ENCODE measurements around the gene SUSD6. TPM values are rescaled to one million over a fixed set of nuclear protein-coding genes. Genes with fewer than 3 reads are reported as not detected.

The SUSD6 gene
- total RNA-seq, 2 experiments from 2014 or later, result 23.1 to 43.6 TPM

GRCh38 chr14:69625299-69626131 is 14.1 kb downstream of the SUSD6 start:
- Histone ChIP-seq H3K27ac (ENCODE audit: low read depth, low read length, poor library complexity, severe bottlenecking) (peak overlapping the region; percentile 49), H4K20me1 (ENCODE audit: insufficient read depth, low read length) (peaks cover 43% of the 10 kb centered on the region), H3K36me3 (ENCODE audit: insufficient read depth, low read length) (peaks cover 28% of the 10 kb centered on the region; the same call in 1 of the 2 replicates), H3K4me3 (ENCODE audit: low read depth, low read length, poor library complexity, severe bottlenecking) (peak overlapping the region; percentile 40), H3K9me3 (ENCODE audit: low read length) (no peaks in the 10 kb centered on the region), H3K4me2 (ENCODE audit: low read length) (peak overlapping the region; percentile 72), H3K9me2 (ENCODE audit: insufficient read depth, low read length) (no peaks in the 10 kb centered on the region), H3K4me1 (ENCODE audit: insufficient read depth, low read length, poor library complexity, severe bottlenecking) (peaks cover 98% of the 10 kb centered on the region), H3K79me2 (ENCODE audit: insufficient read depth, low read depth, low read length) (peaks cover 100% of the 10 kb centered on the region), H2AFZ (ENCODE audit: low read length) (no peak overlapping the region)
- ChIA-PET CTCF (ENCODE audit: unreplicated experiment) (no interaction called here), POLR2A (interaction anchor here (1.0 to 2.2 kb wide), 4 partner anchors 11 to 23 kb away, joined by 3 to 7 read pairs (median 4); partner anchors contain the start of gene SUSD6)
- no peak for TF ChIP-seq EZH2phosphoT487 (IDR thresholded peaks at IDR 0.05; ENCODE audit: borderline replicate concordance, low read depth, low read length)
- no peak for TF ChIP-seq CTCF (conservative IDR thresholded peaks at IDR 0.05; ENCODE audit: low read length)
- intact Hi-C loops (cut with micrococcal nuclease; ENCODE audit: unreplicated experiment), result no loop called here
- BruUV-seq (replicated peaks), result no TSS peak
- DNase-seq (ENCODE audit: low spot score), result peak; percentile 72

- DNase-seq (ENCODE audit: low spot score), result no peak
- Histone ChIP-seq H3K79me2 (ENCODE audit: insufficient read depth, low read depth, low read length) (peaks cover 100% of the 10 kb centered on the region), H2AFZ (ENCODE audit: low read length) (no peak overlapping the region), H3K4me1 (ENCODE audit: insufficient read depth, low read length, poor library complexity, severe bottlenecking) (peaks cover 98% of the 10 kb centered on the region), H3K4me3 (ENCODE audit: low read depth, low read length, poor library complexity, severe bottlenecking) (peak overlapping the region; percentile 40), H3K27ac (ENCODE audit: low read depth, low read length, poor library complexity, severe bottlenecking) (peak overlapping the region; percentile 49), H4K20me1 (ENCODE audit: insufficient read depth, low read length) (peaks cover 43% of the 10 kb centered on the region), H3K9me2 (ENCODE audit: insufficient read depth, low read length) (no peaks in the 10 kb centered on the region), H3K36me3 (ENCODE audit: insufficient read depth, low read length) (peaks cover 28% of the 10 kb centered on the region; the same call in 1 of the 2 replicates), H3K9me3 (ENCODE audit: low read length) (no peaks in the 10 kb centered on the region), H3K4me2 (ENCODE audit: low read length) (peak overlapping the region; percentile 72)
- CTCF ChIA-PET (ENCODE audit: unreplicated experiment), result no interaction called here
- TF ChIP-seq CTCF (conservative IDR thresholded peaks at IDR 0.05; ENCODE audit: low read length) (no peak), EZH2phosphoT487 (IDR thresholded peaks at IDR 0.05; ENCODE audit: borderline replicate concordance, low read depth, low read length) (no peak)
- intact Hi-C loops (cut with micrococcal nuclease; ENCODE audit: unreplicated experiment), result no loop called here
- no TSS peak for BruUV-seq (replicated peaks)
- POLR2A ChIA-PET, result interaction anchor here (1.6 to 2.2 kb wide), 2 partner anchors 15 to 23 kb away, joined by 4 to 7 read pairs; partner anchors contain the start of gene SUSD6
These were observed 14.7 kb downstream of the SUSD6 start for GRCh38 chr14:69626132-69626500.
